ENCODE data around the gene USP25.

USP25 gene

DNA sequence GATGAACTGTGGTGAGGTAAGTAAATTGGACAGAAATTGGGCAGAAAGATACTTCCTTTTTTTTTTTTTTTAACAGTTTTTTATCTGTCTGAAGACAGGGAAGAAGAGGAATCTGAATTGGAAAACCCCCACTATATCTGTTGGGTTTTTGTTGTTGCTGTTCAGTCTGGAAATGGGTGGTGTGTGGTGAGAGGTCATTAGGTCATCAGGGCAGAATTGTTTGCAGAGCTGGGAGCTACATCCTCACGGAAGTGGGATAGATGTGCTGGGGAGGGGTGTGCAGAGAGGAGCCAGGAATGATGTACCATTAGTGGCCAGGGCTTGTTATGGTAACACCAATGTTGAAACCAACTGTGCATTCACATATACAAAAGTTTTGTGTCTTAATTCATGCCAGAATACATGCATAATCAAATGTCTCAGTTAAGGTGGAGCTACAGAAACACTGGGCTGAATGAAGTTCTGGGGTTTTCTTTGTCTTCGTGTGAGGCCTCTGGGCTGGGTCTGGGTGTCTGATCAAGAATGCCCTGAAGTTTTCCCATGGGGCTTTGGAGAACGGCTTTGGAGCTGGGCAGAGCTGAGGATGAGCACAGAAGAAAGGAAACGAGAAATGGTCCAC is 12.4 kb downstream of the USP25 start:
- TF ChIP-seq, protein P1, sequence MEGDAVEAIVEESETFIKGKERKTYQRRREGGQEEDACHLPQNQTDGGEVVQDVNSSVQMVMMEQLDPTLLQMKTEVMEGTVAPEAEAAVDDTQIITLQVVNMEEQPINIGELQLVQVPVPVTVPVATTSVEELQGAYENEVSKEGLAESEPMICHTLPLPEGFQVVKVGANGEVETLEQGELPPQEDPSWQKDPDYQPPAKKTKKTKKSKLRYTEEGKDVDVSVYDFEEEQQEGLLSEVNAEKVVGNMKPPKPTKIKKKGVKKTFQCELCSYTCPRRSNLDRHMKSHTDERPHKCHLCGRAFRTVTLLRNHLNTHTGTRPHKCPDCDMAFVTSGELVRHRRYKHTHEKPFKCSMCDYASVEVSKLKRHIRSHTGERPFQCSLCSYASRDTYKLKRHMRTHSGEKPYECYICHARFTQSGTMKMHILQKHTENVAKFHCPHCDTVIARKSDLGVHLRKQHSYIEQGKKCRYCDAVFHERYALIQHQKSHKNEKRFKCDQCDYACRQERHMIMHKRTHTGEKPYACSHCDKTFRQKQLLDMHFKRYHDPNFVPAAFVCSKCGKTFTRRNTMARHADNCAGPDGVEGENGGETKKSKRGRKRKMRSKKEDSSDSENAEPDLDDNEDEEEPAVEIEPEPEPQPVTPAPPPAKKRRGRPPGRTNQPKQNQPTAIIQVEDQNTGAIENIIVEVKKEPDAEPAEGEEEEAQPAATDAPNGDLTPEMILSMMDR (conservative IDR thresholded peaks at IDR 0.05; ENCODE audit: low read length): no peak
- no peak overlapping the region for H3K4me3 ChIP-seq (ENCODE audit: low read length)
- DNase-seq (ENCODE audit: low read depth): no peak

DNA sequence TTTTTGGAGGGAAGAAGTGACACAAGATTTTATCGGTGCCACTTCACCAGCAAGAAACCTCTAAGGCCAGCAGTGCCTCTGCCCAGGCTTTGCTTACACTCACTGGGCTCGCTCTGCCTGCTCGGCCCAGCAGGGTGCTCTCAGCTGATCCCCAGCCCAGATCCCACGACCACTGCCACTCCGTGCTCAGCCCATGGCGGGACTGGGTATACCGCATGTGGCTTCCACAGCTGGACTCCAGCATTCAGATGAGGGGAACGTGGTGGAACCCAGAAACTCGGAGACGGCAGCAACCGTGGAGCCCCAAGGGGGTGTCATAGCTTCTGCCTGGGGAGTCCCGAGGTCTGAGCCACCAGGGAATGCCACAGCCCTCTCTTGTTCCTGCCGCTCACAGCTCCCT is 12.9 kb downstream of the USP25 start:
- DNase-seq (ENCODE audit: low read depth): no peak
- no peak overlapping the region for H3K4me3 ChIP-seq (ENCODE audit: low read length)
- TF ChIP-seq, protein P1 (conservative IDR thresholded peaks at IDR 0.05; ENCODE audit: low read length): no peak

DNA sequence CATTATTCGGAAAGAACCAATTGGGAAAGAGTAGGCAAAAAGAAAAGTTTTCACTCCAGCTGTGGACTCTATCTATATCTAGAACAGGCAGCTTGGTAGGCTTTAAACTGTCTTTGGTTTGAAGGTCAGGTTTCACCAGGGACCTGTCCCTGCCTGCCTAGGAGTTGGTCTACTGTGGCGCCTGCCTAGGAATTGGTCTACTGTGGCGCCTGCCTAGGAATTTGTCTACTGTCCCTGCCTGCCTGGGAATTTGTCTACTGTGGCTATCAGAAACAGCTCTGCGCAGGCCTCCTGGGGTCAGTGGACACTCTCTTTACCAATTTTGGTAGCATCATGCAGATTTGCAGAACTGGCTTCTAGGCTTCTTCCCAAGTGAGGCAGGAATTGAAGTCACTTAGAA is 13.8 kb downstream of the USP25 start:
- H3K4me3 ChIP-seq (ENCODE audit: low read length): no peak overlapping the region
- TF ChIP-seq, protein P1 (conservative IDR thresholded peaks at IDR 0.05; ENCODE audit: low read length): no peak
- no peak for DNase-seq (ENCODE audit: low read depth)

DNA sequence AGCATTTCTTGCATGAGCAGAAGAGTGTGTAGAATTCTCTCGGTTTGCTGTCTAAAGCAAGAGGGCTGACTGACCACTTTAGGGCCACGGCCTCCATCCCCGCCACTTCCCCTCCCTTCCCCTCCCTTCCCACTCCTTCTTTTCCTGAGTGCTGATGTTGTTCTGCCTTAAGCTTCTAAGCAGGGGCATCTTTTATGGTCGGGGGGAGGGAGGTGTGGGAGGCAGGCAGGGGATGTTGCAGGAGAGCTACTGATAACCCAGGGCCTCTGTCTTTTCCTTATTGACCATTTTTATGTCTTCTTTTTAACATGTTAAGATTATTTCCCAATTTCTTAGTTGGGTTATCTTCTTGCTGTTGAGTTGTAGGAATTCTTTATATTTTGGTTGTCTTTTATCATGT is 15.1 kb downstream of the USP25 start:
- no peak overlapping the region for H3K4me3 ChIP-seq (ENCODE audit: low read length)
- TF ChIP-seq, protein P1 (conservative IDR thresholded peaks at IDR 0.05; ENCODE audit: low read length): no peak
- DNase-seq (ENCODE audit: low read depth): no peak

DNA sequence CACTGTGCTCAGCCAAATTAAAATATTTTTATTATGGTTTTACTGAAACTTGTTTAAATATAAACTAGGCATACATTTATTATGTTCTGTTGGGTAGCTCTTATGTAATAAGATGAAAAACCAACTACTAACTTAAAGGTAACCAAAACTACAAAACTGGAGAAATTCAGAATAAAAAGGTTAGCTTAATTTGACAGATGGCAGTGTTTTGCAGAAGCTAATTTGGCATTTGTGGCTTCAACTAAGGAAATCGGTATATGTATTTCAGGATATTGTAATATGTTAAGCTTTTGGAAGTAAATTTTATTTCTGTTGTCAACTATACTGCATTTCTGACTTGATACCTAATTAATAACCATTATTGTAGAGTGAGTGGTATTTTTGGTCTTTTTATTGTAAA is 18.8 kb downstream of the USP25 start:
- no peak for DNase-seq (ENCODE audit: low read depth)
- H3K4me3 ChIP-seq (ENCODE audit: low read length): no peak overlapping the region
- TF ChIP-seq, protein P1 (conservative IDR thresholded peaks at IDR 0.05; ENCODE audit: low read length): no peak

DNA sequence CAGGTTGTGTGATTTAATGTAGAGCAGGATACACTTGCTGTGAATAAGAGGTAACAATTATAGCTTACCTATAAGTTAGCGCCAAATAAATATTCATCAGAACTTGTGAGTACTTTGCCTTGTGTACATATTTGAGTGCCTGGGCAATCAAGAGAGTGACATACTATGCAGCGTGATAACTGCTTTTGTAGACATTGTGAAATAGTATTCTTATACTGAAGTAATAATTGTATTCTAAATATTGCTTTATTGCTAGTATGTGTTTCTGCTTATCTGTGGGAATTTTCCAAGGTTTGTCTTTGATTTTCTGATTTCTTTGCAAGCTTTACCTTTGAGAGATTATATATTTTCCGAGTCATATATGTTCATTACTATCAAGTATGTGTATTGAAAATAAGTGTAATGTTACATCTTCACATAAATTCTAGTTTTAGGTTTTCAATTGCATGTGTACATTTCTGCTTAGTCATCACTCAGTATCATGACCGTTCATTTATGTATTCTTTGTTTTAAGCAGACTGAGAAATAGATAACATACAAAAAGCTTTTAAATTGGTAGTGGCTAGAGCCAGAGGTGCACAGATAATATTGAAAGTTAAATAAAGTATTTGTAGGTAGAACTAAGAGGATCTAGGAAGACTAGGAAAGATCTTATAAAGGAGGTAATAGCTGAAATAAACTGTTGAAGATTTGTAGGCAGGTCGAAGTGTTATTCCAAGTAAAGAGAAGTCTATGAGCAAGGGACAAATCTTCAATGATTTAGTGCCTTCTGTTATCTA is 19.5 kb downstream of the USP25 start:
- TF ChIP-seq, protein P1 (conservative IDR thresholded peaks at IDR 0.05; ENCODE audit: low read length): no peak
- no peak for DNase-seq (ENCODE audit: low read depth)
- no peak overlapping the region for H3K4me3 ChIP-seq (ENCODE audit: low read length)

DNA sequence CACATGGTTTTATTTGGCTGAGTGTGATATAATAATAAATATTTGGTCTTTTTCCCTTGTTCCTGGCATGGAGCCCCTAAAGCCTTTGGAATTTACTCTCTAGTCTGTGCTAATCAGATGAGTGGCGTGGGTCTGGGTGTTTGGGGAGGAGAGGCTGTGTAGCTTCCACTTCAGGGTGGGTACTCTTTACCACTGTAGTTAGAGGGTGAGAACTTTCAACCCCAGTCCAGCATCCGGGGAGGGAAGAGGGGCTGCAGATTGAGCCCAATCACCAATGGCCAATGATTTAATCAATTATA is 20.0 kb downstream of the USP25 start:
- no peak for DNase-seq (ENCODE audit: low read depth)
- TF ChIP-seq, protein P1 (conservative IDR thresholded peaks at IDR 0.05; ENCODE audit: low read length): no peak
- no peak overlapping the region for H3K4me3 ChIP-seq (ENCODE audit: low read length)
